Lower lobe of right lung (tissue), 2 donors: Measurements from ENCODE around the gene ZBTB8B. TPM values are rescaled to one million over a fixed set of nuclear protein-coding genes. Genes with fewer than 3 reads are reported as not detected.

ENCODE experiments used
- ATAC-seq, 2 donors: fragments of 200-7000 bp; cut with Tn5 transposase; one replicate each; pipeline ENCODE4 v1.9.1; 2020 to 2022; ENCODE audit warnings: mild to moderate bottlenecking in 2 of 2, moderate library complexity in 2 of 2
- DNase-seq: peaks from one replicate; pipeline ENCODE4 v3.0.0-alpha.2; 2020
- H3K27ac ChIP-seq: fragments of 200-600 bp; one replicate; pipeline ENCODE4 v1.8.0; 2022
- H3K27me3 ChIP-seq: fragments of 200-600 bp; one replicate; pipeline ENCODE4 v1.8.0; 2022; ENCODE audit warnings: low read depth
- H3K36me3 ChIP-seq: fragments of 200-600 bp; one replicate; pipeline ENCODE4 v1.8.0; 2022; ENCODE audit warnings: mild to moderate bottlenecking
- H3K4me1 ChIP-seq: fragments of 200-600 bp; one replicate; pipeline ENCODE4 v1.8.0; 2022
- H3K4me3 ChIP-seq: fragments of 200-600 bp; one replicate; pipeline ENCODE4 v1.8.0; 2022; ENCODE audit warnings: mild to moderate bottlenecking
- H3K9me3 ChIP-seq: fragments of 200-600 bp; one replicate; pipeline ENCODE4 v1.8.0; 2022
- intact Hi-C: fragments of 100-400 bp; cut with DNase I; formaldehyde crosslinking; loops from one replicate; pipeline ENCODE4 v1.11.0; 2022
- total RNA-seq: library from RNA; stranded (reverse); fragmentation: NEBNext Ultra II Directional; extraction: Animal tissue kit (Norgen Biotek cat#: 25700); gene quantifications from one replicate; pipeline ENCODE4 v1.2.1, GENCODE V29; 2021
- TF ChIP-seq, protein P1 (sequence below): fragments of 200-600 bp; IDR thresholded peaks from one replicate; pipeline ENCODE4 v1.8.0; 2022; ENCODE audit warnings: antibody characterized with exemption, mild to moderate bottlenecking
- donor health status: DM: no; HTN: yes; CAD: no; lungs with severe emphysema.

Gene ZBTB8B
- total RNA-seq, 1 donor from 2014 or later: 0.03 TPM

DNA sequence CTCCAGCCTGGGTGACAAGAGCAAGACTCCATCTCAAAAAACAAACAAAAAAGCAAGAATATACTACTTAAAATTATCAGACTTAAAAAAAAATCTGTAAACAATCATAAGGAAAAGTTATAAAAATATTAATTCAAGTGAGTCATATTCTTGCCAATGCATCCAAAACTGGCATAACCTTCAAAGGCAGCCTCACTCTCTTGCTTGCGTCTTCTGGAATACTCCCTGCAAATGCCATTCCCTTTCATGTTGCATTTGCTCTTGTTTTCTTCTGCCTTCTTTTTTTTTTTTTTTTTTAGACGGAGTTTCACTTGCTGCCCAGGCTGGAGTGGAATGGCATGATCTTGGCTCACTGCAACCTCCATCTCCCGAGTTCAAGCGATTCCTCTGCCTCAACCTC, 42.1 kb downstream of the ZBTB8B start:
- intact Hi-C loops: no loop called here
- no peak for DNase-seq
- ATAC-seq: no peak
- H3K4me1 ChIP-seq: peaks cover 9% of the 10 kb centered on the region
- no peak overlapping the region for H3K4me3 ChIP-seq
- no peak overlapping the region for H3K27ac ChIP-seq
- TF ChIP-seq, protein P1, sequence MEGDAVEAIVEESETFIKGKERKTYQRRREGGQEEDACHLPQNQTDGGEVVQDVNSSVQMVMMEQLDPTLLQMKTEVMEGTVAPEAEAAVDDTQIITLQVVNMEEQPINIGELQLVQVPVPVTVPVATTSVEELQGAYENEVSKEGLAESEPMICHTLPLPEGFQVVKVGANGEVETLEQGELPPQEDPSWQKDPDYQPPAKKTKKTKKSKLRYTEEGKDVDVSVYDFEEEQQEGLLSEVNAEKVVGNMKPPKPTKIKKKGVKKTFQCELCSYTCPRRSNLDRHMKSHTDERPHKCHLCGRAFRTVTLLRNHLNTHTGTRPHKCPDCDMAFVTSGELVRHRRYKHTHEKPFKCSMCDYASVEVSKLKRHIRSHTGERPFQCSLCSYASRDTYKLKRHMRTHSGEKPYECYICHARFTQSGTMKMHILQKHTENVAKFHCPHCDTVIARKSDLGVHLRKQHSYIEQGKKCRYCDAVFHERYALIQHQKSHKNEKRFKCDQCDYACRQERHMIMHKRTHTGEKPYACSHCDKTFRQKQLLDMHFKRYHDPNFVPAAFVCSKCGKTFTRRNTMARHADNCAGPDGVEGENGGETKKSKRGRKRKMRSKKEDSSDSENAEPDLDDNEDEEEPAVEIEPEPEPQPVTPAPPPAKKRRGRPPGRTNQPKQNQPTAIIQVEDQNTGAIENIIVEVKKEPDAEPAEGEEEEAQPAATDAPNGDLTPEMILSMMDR: no peak
- no peaks in the 10 kb centered on the region for H3K9me3 ChIP-seq
- H3K27me3 ChIP-seq: peaks cover 4% of the 10 kb centered on the region
- no peaks in the 10 kb centered on the region for H3K36me3 ChIP-seq

DNA sequence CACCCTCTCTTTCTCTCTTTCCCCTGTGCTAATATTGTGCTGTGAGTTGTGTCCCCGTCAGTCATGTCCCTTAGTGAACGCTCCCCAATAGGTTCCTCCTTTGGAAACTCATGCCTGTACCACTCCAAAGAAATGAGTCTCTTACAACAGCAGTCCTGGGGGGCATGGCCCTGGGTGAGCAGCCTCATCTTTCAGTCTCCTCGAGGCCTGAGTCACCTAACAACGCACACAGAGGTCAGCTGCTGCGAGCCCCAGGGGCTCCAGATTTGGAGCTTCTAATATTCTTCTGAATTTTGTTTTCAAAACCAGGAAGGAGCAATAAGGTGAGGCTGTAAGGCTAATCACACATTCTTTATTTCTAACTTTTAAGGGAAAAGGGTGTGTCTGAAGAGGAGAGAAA, 43.9 kb downstream of the ZBTB8B start:
- DNase-seq (no peak), ATAC-seq (no peak)
- intact Hi-C loops: no loop called here
- TF ChIP-seq, protein P1: no peak
- Histone ChIP-seq H3K36me3 (no peaks in the 10 kb centered on the region), H3K27ac (no peak overlapping the region), H3K4me1 (no peaks in the 10 kb centered on the region), H3K9me3 (no peaks in the 10 kb centered on the region), H3K4me3 (no peak overlapping the region), H3K27me3 (peaks cover 4% of the 10 kb centered on the region)

DNA sequence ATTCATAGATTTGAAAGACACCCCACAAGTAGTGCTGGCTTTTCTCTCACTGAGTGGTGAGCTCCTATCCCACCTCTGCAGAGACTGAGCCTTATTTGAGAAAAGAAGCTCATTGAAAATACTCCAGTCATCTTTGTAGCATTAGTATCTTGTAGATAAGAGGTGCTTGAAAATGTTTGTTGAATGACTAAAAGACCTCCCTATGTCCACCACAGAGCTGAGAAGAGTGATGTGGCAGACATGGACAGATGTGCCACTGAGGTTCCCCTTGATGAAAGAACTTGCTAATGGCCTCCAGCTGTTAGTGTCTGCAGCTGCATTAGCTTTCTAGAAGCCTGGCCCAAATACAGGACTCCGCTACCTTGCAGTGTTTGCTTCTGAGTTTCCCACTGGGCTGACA, 45.1 kb downstream of the ZBTB8B start:
- DNase-seq: no peak
- TF ChIP-seq, protein P1: no peak
- H3K27ac ChIP-seq: no peak overlapping the region
- intact Hi-C loops: no loop called here
- no peaks in the 10 kb centered on the region for H3K36me3 ChIP-seq
- H3K9me3 ChIP-seq: no peaks in the 10 kb centered on the region
- no peak for ATAC-seq
- H3K27me3 ChIP-seq: peaks cover 4% of the 10 kb centered on the region
- no peaks in the 10 kb centered on the region for H3K4me1 ChIP-seq
- H3K4me3 ChIP-seq: no peak overlapping the region

Other genes starting within 250 kb of the ZBTB8B start
- gene TMEM234, start 242.7 kb upstream of the ZBTB8B start, total RNA-seq: 24.5 TPM
- 99.4 TPM for gene EIF3I, start 242.7 kb upstream of the ZBTB8B start, total RNA-seq
- 21.9 TPM for gene FAM167B, start 217.8 kb upstream of the ZBTB8B start, total RNA-seq
- 7.5 TPM for gene LCK, start 213.8 kb upstream of the ZBTB8B start, total RNA-seq
- gene HDAC1, start 173.0 kb upstream of the ZBTB8B start, total RNA-seq: 68.9 TPM
- gene MARCKSL1, start 128.8 kb upstream of the ZBTB8B start, total RNA-seq: 34.7 TPM
- 9.7 TPM for gene FAM229A, start 102.6 kb upstream of the ZBTB8B start, total RNA-seq
- gene TSSK3, start 102.5 kb upstream of the ZBTB8B start, total RNA-seq: 2.1 TPM
- gene BSDC1, start 70.6 kb upstream of the ZBTB8B start, total RNA-seq: 63.2 TPM
- 8.4 TPM for gene ZBTB8A, start 74.4 kb downstream of the ZBTB8B start, total RNA-seq
- 55.9 TPM for gene ZBTB8OS, start 185.5 kb downstream of the ZBTB8B start, total RNA-seq
- gene RBBP4, start 186.1 kb downstream of the ZBTB8B start, total RNA-seq: 155 TPM
- gene SYNC, start 237.7 kb downstream of the ZBTB8B start, total RNA-seq: 14.5 TPM